Esophagus squamous epithelium (tissue), 4 donors: ENCODE measurements around the gene ADSS2.

ENCODE experiments used
- CTCF ChIP-seq, 6 experiments: fragments of 450-650 bp in 4 of 6; fragments of 200-600 bp in 2 of 6; sonication (generic) in 2 of 6; IDR thresholded peaks; one replicate each; pipeline ENCODE4 v1.5.1; 2016 to 2019; ENCODE audit warnings: antibody characterized with exemption in 6 of 6, mild to moderate bottlenecking in 4 of 6, moderate library complexity in 4 of 6
- POLR2A ChIP-seq, 4 donors: fragments of 450-650 bp; IDR thresholded peaks; one replicate each; pipeline ENCODE4 v1.6.1; 2017; ENCODE audit warnings: antibody characterized with exemption in 4 of 4, mild to moderate bottlenecking in 4 of 4, moderate library complexity in 3 of 4

DNA sequence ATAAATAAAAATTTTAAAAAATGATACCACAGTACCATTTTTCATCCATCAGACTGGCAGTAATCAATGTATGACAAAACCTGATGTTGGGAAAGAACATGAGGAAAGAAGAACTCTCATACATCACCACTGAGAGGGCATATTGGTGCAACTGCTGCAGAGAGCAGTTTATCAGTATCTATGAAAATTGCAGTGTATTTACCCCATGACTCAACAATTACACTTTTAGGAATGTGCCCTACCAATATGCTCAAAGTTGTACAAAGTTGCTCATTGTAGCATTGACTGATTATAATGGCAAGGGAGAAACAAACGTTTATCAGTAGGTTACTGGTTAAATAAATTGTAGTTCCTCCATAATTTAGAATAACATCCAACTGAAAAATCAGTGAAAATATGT lies 46.1 kb upstream of the ADSS2 start:
- TF ChIP-seq CTCF (IDR thresholded peaks at IDR 0.05) (no peak), POLR2A (IDR thresholded peaks at IDR 0.05) (no peak)
